ENCODE measurements around the gene RNF175.
"Not testable (repeated sequence)": the region's sequence is repeated elsewhere in the genome, so short reads cannot be mapped to it uniquely, and the experiment has no call there.

Gene RNF175

DNA sequence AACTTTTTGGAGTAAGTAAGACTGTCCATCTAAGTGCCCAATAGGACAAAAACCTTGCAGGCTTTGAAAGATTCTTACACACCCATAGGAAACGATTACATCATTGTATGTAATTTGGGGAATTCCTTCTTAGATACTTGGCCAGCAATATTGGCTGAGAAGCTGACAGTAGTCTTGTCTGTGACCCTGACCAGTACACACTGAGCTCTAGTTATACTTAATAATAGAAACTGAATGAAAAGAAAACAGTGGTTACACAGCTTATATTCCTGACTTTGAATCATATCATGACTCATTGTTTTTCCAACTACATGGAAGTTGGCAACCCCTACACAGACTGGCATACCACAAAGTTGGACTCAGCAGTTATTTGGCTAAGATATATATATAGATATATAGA lies 82.8 kb downstream of the RNF175 start:
- no peak for DNase-seq (ENCODE audit: low spot score)

DNA sequence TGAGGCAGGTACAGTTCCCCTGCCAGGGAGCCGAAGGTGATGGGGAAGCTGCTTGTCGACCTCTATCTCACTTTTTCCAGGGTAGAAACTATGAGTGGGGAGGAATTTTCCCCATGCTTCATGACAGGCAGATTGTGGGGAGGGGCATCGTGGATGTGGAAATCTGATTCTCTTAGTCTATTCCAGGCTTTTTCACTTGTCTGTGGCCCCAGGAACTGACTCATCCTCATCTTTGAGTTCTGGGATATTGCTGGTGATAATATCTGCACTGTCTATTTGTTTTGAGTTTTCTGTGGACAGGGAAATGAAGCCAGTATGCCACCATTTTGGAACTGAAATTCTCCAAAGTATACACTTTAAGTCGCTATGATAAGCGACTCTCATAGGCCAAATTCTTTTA lies 83.3 kb downstream of the RNF175 start:
- no peak for DNase-seq (ENCODE audit: low spot score)

DNA sequence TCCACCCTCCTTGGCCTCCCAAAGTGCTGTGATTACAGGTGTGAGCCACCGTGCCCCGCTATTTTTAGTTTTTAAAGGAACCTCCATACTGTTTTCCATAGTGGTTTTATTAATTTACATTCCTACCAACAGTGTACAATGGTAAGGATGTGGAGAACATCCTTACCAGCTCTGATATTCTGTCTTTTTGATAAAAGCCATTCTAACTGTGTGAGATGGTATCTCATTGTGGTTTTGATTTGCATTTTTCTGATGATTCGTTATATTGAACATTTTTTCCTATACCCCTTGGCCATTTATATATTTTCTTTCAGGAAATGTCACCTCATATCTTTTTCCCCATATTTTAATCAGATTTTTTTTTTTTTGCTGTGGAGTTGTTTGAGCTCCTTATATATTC lies 90.0 kb downstream of the RNF175 start:
- no peak for DNase-seq (ENCODE audit: low spot score)

DNA sequence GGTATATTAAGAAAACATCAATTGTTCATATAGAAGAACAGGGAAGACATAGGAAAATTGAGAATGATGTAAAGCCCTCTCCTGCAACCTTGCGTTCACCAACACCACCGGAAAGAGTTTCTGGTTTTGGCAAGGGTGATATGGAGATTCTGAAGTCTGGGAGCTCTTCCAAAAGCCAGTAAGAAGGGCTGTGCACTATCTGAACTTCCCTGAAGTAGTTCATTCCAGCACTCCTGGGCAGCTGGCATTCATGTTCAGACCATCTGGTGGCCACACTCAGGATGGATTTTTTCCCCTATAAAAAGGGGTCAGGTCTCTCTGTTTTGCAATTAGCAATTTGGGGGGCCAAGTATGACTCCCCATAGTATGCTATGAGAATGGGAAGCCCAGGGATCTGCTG lies 91.2 kb downstream of the RNF175 start:
- no peak for DNase-seq (ENCODE audit: low spot score)

DNA sequence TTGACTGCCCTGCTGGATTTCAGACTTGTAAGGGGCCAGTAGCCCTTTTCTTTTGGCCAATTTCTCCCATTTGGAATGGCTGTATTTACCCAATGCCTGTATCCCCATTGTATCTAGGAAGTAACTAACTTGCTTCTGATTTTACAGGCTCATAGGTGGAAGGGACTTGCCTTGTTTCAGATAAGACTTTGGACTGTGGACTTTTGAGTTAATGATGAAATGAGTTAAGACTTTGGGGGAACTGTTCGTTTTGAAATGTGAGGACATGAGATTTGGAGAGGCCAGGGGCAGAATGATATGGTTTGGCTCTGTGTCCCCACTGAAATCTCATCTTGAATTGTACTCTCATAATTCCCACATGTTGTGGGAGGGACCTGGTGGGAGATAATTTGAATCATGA lies 93.3 kb downstream of the RNF175 start:
- DNase-seq (ENCODE audit: low spot score): not testable (repeated sequence)

DNA sequence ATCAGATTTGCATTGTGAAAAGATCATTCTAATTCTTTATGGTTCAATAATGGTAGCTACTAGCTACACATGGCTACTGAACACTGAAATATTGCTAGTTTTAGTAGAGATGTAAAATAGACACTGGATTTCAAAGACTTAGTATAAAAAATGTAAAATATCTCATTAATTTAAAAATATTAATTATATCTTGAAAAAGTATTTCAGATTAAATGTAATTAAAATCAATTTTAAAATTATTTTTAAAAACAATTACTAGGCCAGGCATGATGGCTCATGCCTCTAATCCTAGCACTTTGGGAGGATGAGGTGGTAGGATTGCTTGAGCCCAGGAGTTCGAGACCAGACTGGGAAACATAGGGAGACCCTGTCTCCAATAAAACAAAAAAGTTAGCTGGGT lies 96.2 kb downstream of the RNF175 start:
- no peak for DNase-seq (ENCODE audit: low spot score)

DNA sequence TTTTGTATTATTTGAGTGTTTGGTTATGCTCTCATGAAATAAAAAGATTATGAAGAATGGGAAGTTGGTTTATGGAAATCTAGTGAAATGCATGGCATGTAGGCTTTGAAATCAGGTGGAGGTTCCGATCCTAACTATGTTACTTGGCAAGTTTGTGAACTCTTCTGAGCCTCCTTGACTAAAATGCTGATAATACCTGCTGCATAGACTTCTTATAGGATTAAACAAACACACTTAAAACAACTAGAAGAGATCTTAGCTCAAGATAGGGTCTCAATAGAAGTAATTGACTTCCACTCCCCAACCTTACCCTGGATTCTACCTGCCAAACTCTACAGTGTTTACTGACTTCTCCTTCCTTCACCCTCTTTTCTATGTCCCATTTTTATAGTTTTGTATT lies 97.9 kb downstream of the RNF175 start:
- DNase-seq (ENCODE audit: low spot score): no peak

DNA sequence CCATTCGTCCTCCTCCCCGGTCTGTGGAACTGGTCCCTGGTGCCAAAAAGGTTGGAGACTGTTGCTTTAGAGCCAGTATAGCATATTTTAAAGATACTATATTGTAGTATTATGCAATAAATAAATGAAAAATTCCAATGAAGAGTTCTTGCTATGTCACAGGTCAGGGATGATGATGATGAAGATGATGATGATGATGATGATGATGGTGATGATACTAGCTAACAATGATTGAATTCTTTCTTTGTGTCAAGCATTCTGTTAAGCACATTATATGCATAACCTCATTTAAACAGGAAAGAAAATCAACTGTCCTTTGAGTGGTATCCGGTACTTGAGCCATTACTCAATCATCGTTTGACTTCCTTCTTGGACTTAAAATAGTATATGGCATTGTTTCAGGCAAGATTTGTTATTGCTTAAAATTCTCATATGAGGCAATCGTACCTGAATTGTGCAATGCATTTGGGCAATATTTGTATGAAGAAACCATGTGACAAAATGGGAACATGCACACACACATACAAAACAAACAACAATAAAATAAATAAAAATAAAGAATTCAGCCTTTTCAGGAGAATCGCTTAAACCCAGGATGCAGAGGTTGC lies 98.5 kb downstream of the RNF175 start:
- peak; percentile 54 for DNase-seq (ENCODE audit: low spot score)
